T-helper 17 cell (primary cell): ENCODE measurements around the gene KDM5A. TPM values are rescaled to one million over a fixed set of nuclear protein-coding genes. Genes with fewer than 3 reads are reported as not detected.
A peak's percentile ranks its signal among the peaks of the same experiment; 100 is the strongest.
"Not testable (repeated sequence)": the region's sequence is repeated elsewhere in the genome, so short reads cannot be mapped to it uniquely, and the experiment has no call there.

ENCODE experiments used
- ATAC-seq: fragments of 150-1000 bp; cut with Tn5 transposase; 2 replicates; pipeline ENCODE4 v1.10.0; 2021; ENCODE audit warnings: mild to moderate bottlenecking, moderate library complexity
- DNase-seq, 3 donors: peaks; one replicate each; pipeline versions ENCODE4 v3.0.0 to v3.0.0-alpha.2; 2020 to 2021
- H3K9me3 ChIP-seq: one replicate; pipeline ENCODE4 v1.7.0; 2013; ENCODE audit warnings: low read length, mild to moderate bottlenecking; ENCODE audit not compliant: control insufficient read depth, poor library complexity, severe bottlenecking
- H3K27ac Mint-ChIP-seq: one replicate; pipeline ENCODE4 v1.8.0; 2022; ENCODE audit warnings: mild to moderate bottlenecking, moderate library complexity, mixed read lengths
- H3K27me3 Mint-ChIP-seq: one replicate; pipeline ENCODE4 v1.8.0; 2022; ENCODE audit warnings: mixed read lengths
- H3K36me3 Mint-ChIP-seq: one replicate; pipeline ENCODE4 v1.8.0; 2022; ENCODE audit warnings: low read depth, mixed read lengths
- H3K4me1 Mint-ChIP-seq: one replicate; pipeline ENCODE4 v1.8.0; 2022; ENCODE audit warnings: mild to moderate bottlenecking, mixed read lengths
- H3K4me3 Mint-ChIP-seq: one replicate; pipeline ENCODE4 v1.8.0; 2022; ENCODE audit warnings: mild to moderate bottlenecking, moderate library complexity, mixed read lengths
- total RNA-seq, 4 donors: library from RNA in 2 of 4; stranded (reverse) in 2 of 4; gene quantifications; one replicate each; pipeline ENCODE4 v1.2.3 and lab custom pipeline; 2022 to 2026

KDM5A gene
- total RNA-seq, result 100 to 1,000 TPM; 115 to 139 TPM
- 252 to 333 reads per million in 2 donors for total RNA-seq (lab: John Stamatoyannopoulos, UW)

- peaks cover 29% of the 10 kb centered on the region for H3K4me1 Mint-ChIP-seq
- H3K36me3 Mint-ChIP-seq, result peaks cover 5% of the 10 kb centered on the region
- H3K27me3 Mint-ChIP-seq, result no peaks in the 10 kb centered on the region
- H3K27ac Mint-ChIP-seq, result peak within 1 kb of the TSS; percentile 94
- H3K4me3 Mint-ChIP-seq, result peak within 1 kb of the TSS; percentile 97
- ATAC-seq, result peak; percentile 92
- H3K9me3 ChIP-seq, result no peaks in the 10 kb centered on the region
- peak; percentile 82 to 85 (median 83) for DNase-seq
Observed at GRCh38 chr12:389142-390096, at the start of gene KDM5A. KDM5A (minus strand) TSS chr12:389320; CDS start chr12:389091, 229 bp downstream.

- H3K9me3 ChIP-seq, DNase-seq, H3K27me3 Mint-ChIP-seq, H3K4me3 Mint-ChIP-seq, ATAC-seq, H3K27ac Mint-ChIP-seq, H3K4me1 Mint-ChIP-seq: not testable (repeated sequence)
- H3K36me3 Mint-ChIP-seq, result peaks cover 11% of the 10 kb centered on the region
Observed at GRCh38 chr12:435737-436136, 46.6 kb upstream of the KDM5A start.

- no peaks in the 10 kb centered on the region for H3K27me3 Mint-ChIP-seq
- H3K36me3 Mint-ChIP-seq, result peaks cover 8% of the 10 kb centered on the region
- H3K9me3 ChIP-seq, result no peaks in the 10 kb centered on the region
- no peak overlapping the region for H3K27ac Mint-ChIP-seq
- H3K4me3 Mint-ChIP-seq, result no peak overlapping the region
- H3K4me1 Mint-ChIP-seq, result no peaks in the 10 kb centered on the region
- no peak for ATAC-seq
- DNase-seq, result no peak
Observed at GRCh38 chr12:422526-422925, 33.4 kb upstream of the KDM5A start.

GRCh38 chr12:418432-418831 is 29.3 kb upstream of the KDM5A start:
- Mint-ChIP-seq H3K4me3 (no peak overlapping the region), H3K4me1 (peaks cover 2% of the 10 kb centered on the region), H3K36me3 (peaks cover 19% of the 10 kb centered on the region), H3K27ac (no peak overlapping the region), H3K27me3 (no peaks in the 10 kb centered on the region)
- DNase-seq, result no peak
- no peak for ATAC-seq
- H3K9me3 ChIP-seq, result no peaks in the 10 kb centered on the region

- H3K9me3 ChIP-seq, result no peaks in the 10 kb centered on the region
- peaks cover 21% of the 10 kb centered on the region for H3K36me3 Mint-ChIP-seq
- no peak for ATAC-seq
- H3K4me1 Mint-ChIP-seq, result peaks cover 6% of the 10 kb centered on the region
- no peak overlapping the region for H3K27ac Mint-ChIP-seq
- no peaks in the 10 kb centered on the region for H3K27me3 Mint-ChIP-seq
- no peak for DNase-seq
- no peak overlapping the region for H3K4me3 Mint-ChIP-seq
Observed at GRCh38 chr12:414859-415258, 25.7 kb upstream of the KDM5A start.

- no peaks in the 10 kb centered on the region for H3K27me3 Mint-ChIP-seq
- ATAC-seq, result no peak
- H3K4me1 Mint-ChIP-seq, result peaks cover 5% of the 10 kb centered on the region
- no peaks in the 10 kb centered on the region for H3K9me3 ChIP-seq
- H3K27ac Mint-ChIP-seq, result no peak overlapping the region
- no peak for DNase-seq
- no peak overlapping the region for H3K4me3 Mint-ChIP-seq
- H3K36me3 Mint-ChIP-seq, result peaks cover 7% of the 10 kb centered on the region
Observed at GRCh38 chr12:402029-402389, 12.9 kb upstream of the KDM5A start.

- no peaks in the 10 kb centered on the region for H3K9me3 ChIP-seq
- H3K4me1 Mint-ChIP-seq, result peaks cover 5% of the 10 kb centered on the region
- DNase-seq, result peak; percentile 79 to 93 (median 89)
- peaks cover 7% of the 10 kb centered on the region for H3K36me3 Mint-ChIP-seq
- ATAC-seq, result peak; percentile 100
- no peak within 1 kb of the TSS for H3K4me3 Mint-ChIP-seq
- no peak within 1 kb of the TSS for H3K27ac Mint-ChIP-seq
- H3K27me3 Mint-ChIP-seq, result no peaks in the 10 kb centered on the region
Observed at GRCh38 chr12:401235-402028, 12.3 kb upstream of the KDM5A start, which contains the start of gene CCDC77. CCDC77 (plus strand) TSS chr12:401644; CDS start chr12:409384, 7,740 bp downstream.

GRCh38 chr12:400828-401227 is 11.7 kb upstream of the KDM5A start:
- Mint-ChIP-seq H3K27ac (no peak overlapping the region), H3K4me3 (no peak overlapping the region)

GRCh38 chr12:388541-389141 is 479 bp downstream of the KDM5A start:
- H3K9me3 ChIP-seq, result no peaks in the 10 kb centered on the region
- Mint-ChIP-seq H3K27me3 (no peaks in the 10 kb centered on the region), H3K4me1 (peaks cover 32% of the 10 kb centered on the region), H3K4me3 (peak overlapping the region; percentile 97), H3K36me3 (peaks cover 5% of the 10 kb centered on the region), H3K27ac (peak overlapping the region; percentile 94)
- peak; percentile 35 to 43 (median 37) for DNase-seq
- peak; percentile 52 for ATAC-seq

More at GRCh38 chr12:400828-401227, 11.7 kb upstream of the KDM5A start:
- H3K4me1 Mint-ChIP-seq, result peaks cover 5% of the 10 kb centered on the region
- ATAC-seq (no peak), DNase-seq (no peak)
- no peaks in the 10 kb centered on the region for H3K9me3 ChIP-seq
- no peaks in the 10 kb centered on the region for H3K27me3 Mint-ChIP-seq
- peaks cover 4% of the 10 kb centered on the region for H3K36me3 Mint-ChIP-seq

- H3K4me3 Mint-ChIP-seq, result peak overlapping the region; percentile 97
- ATAC-seq (no peak), DNase-seq (no peak)
- peaks cover 5% of the 10 kb centered on the region for H3K36me3 Mint-ChIP-seq
- H3K9me3 ChIP-seq, result no peaks in the 10 kb centered on the region
- peak overlapping the region; percentile 94 for H3K27ac Mint-ChIP-seq
- H3K4me1 Mint-ChIP-seq, result peaks cover 32% of the 10 kb centered on the region
- no peaks in the 10 kb centered on the region for H3K27me3 Mint-ChIP-seq
Observed at GRCh38 chr12:388012-388411, 1.1 kb downstream of the KDM5A start.

- Mint-ChIP-seq H3K4me1 (peaks cover 32% of the 10 kb centered on the region), H3K4me3 (peak overlapping the region; percentile 36), H3K27ac (no peak overlapping the region), H3K27me3 (no peaks in the 10 kb centered on the region), H3K36me3 (peaks cover 5% of the 10 kb centered on the region)
- ATAC-seq, result no peak
- DNase-seq, result no peak
- H3K9me3 ChIP-seq, result no peaks in the 10 kb centered on the region
Observed at GRCh38 chr12:386651-387050, 2.5 kb downstream of the KDM5A start.

GRCh38 chr12:370739-371485 is 18.2 kb downstream of the KDM5A start:
- H3K27me3 Mint-ChIP-seq, ATAC-seq, H3K4me3 Mint-ChIP-seq, H3K4me1 Mint-ChIP-seq, H3K9me3 ChIP-seq, DNase-seq, H3K27ac Mint-ChIP-seq: not testable (repeated sequence)
- H3K36me3 Mint-ChIP-seq, result peaks cover 16% of the 10 kb centered on the region
